ENCODE data around the gene C10orf62. TPM values are rescaled to one million over a fixed set of nuclear protein-coding genes. Genes with fewer than 3 reads are reported as not detected.

The C10orf62 gene
- total RNA-seq, 1 experiment from 2014 or later, result not detected

GRCh38 chr10:97578171-97578844 lies 11.2 kb upstream of the C10orf62 start:
- no peaks in the 10 kb centered on the region for H3K9me3 ChIP-seq (ENCODE audit: control insufficient read depth, insufficient read depth, low read depth, low read length)
- TF ChIP-seq POLR2AphosphoS5 (IDR thresholded peaks at IDR 0.05; ENCODE audit: low read depth, low read length), result no peak
- no peak overlapping the region for H3K4me3 ChIP-seq (ENCODE audit: low read depth in 2 of 2, low read length in 2 of 2)
- no peak for DNase-seq (ENCODE audit: low read depth, low spot score)
- no peak for ATAC-seq
- in situ Hi-C loops (cut with HindIII; ENCODE audit: low pct_unique_long_range_greater_than_20kb, low sequenced_read_pairs) (no loop called here), intact Hi-C loops (cut with micrococcal nuclease; ENCODE audit: unreplicated experiment) (no loop called here)
- H3K27ac ChIP-seq (ENCODE audit: low read length), result 0 out of 2 replicates have a peak overlapping the region, but pooled peaks have one; percentile 40
- no TSS peak for BruUV-seq (replicated peaks)
- H3K27me3 ChIP-seq (ENCODE audit: control insufficient read depth, insufficient read depth, low read length), result no peaks in the 10 kb centered on the region
- peaks cover 27% of the 10 kb centered on the region for H3K4me1 ChIP-seq (ENCODE audit: control insufficient read depth, insufficient read depth, low read length)
- CTCF ChIA-PET, result no interaction called here
- POLR2A ChIA-PET, result interaction anchor here (0.7 kb wide), 1 partner anchor 18 kb away, joined by 3 read pairs; no protein-coding TSS in a partner anchor
- H3K36me3 ChIP-seq (ENCODE audit: control insufficient read depth, insufficient read depth, low read length), result no peaks in the 10 kb centered on the region

GRCh38 chr10:97580421-97581367 lies 8.8 kb upstream of the C10orf62 start:
- Histone ChIP-seq H3K9me3 (ENCODE audit: control insufficient read depth, insufficient read depth, low read depth, low read length) (no peaks in the 10 kb centered on the region), H3K4me3 (ENCODE audit: low read depth in 2 of 2, low read length in 2 of 2) (no peak overlapping the region), H3K27ac (ENCODE audit: low read length) (peak overlapping the region; percentile 40; the same call in 1 of the 2 replicates), H3K27me3 (ENCODE audit: control insufficient read depth, insufficient read depth, low read length) (no peaks in the 10 kb centered on the region), H3K36me3 (ENCODE audit: control insufficient read depth, insufficient read depth, low read length) (no peaks in the 10 kb centered on the region), H3K4me1 (ENCODE audit: control insufficient read depth, insufficient read depth, low read length) (peaks cover 20% of the 10 kb centered on the region)
- DNase-seq (ENCODE audit: low read depth, low spot score) (no peak), ATAC-seq (no peak)
- ChIA-PET CTCF (interaction anchor here (1.0 kb wide), 1 partner anchor 9 kb away, joined by 3 read pairs; no protein-coding TSS in a partner anchor), POLR2A (no interaction called here)
- BruUV-seq (replicated peaks), result no TSS peak
- no peak for TF ChIP-seq SIN3A (IDR thresholded peaks at IDR 0.05; ENCODE audit: borderline replicate concordance, insufficient read depth, low read depth, low read length)
- no peak for TF ChIP-seq TCF7L2 (IDR thresholded peaks at IDR 0.05; ENCODE audit: low read depth, low read length)
- TF ChIP-seq POLR2AphosphoS5 (IDR thresholded peaks at IDR 0.05; ENCODE audit: low read depth, low read length), result no peak
- no peak for TF ChIP-seq CTCF (IDR thresholded peaks at IDR 0.05)
- TF ChIP-seq REST (IDR thresholded peaks at IDR 0.05; ENCODE audit: insufficient read depth in 1 of 2, low read depth in 2 of 2, low read length in 1 of 2), result no peak
- in situ Hi-C loops (cut with HindIII; ENCODE audit: low pct_unique_long_range_greater_than_20kb, low sequenced_read_pairs), result no loop called here
- intact Hi-C loops (cut with micrococcal nuclease; ENCODE audit: unreplicated experiment), result no loop called here
